Measurements from ENCODE around the gene MYO9A.
"Not testable (repeated sequence)": the region's sequence is repeated elsewhere in the genome, so short reads cannot be mapped to it uniquely, and the experiment has no call there.

Gene MYO9A

DNA sequence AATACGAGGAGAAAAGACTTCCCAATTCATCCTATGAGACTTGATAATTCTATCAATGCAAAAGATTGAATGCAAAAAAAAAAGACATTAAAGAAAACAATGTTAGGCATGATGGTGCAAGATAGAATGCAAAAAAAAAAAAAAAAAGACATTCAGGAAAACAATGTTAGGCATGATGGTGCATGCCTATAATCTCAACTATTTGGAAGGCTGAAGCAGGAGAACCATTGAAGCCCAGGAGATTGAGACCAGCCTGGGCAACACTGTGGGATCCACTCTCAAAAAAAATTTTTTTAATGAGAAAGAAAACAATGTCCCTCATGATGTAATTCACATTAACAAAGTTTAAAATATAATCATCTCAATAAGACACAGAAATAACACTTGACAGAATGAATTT lies 75.9 kb downstream of the MYO9A start:
- Histone ChIP-seq H3K4me3 (ENCODE audit: low read depth, low read length) (no peak overlapping the region), H3K36me3 (ENCODE audit: insufficient read depth, low read length) (peaks cover 9% of the 10 kb centered on the region; the same call in 1 of the 2 replicates), H3K79me2 (ENCODE audit: control insufficient read depth, insufficient read depth, low read length, unreplicated experiment) (peaks cover 5% of the 10 kb centered on the region), H3K27me3 (ENCODE audit: insufficient read depth, low read length) (no peaks in the 10 kb centered on the region), H3K4me1 (ENCODE audit: control insufficient read depth, insufficient read depth, low read length, unreplicated experiment) (peaks cover 3% of the 10 kb centered on the region), H3K27ac (ENCODE audit: low read depth, low read length) (no peak overlapping the region), H2AFZ (ENCODE audit: low read length, unreplicated experiment) (no peak overlapping the region)

DNA sequence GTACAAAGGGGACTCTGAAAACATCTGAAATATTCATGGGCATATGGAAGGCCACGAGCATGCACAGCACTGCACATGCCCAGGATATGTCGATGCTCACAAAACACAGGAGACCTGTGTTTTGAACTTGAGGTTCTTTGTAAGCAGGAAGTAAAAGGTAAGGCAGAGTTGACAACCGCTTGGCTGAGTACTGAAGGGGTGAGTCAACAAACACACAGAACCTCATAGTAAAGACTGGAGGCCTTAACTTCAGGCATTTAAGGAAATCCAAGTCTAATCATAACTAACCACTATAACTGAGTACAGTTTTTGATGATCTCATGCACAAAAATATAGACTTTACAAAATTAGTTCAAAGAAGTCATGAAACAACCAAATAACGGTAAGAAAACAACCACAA lies 80.6 kb downstream of the MYO9A start:
- no peak overlapping the region for H3K4me3 ChIP-seq (ENCODE audit: low read depth, low read length)
- no peak overlapping the region for H3K27ac ChIP-seq (ENCODE audit: low read depth, low read length)
- 0 out of 2 replicates have a peak, but pooled peaks cover 3% of the 10 kb centered on the region for H3K36me3 ChIP-seq (ENCODE audit: insufficient read depth, low read length)
- peaks cover 5% of the 10 kb centered on the region for H3K79me2 ChIP-seq (ENCODE audit: control insufficient read depth, insufficient read depth, low read length, unreplicated experiment)
- no peaks in the 10 kb centered on the region for H3K27me3 ChIP-seq (ENCODE audit: insufficient read depth, low read length)
- no peak overlapping the region for H2AFZ ChIP-seq (ENCODE audit: low read length, unreplicated experiment)
- H3K4me1 ChIP-seq (ENCODE audit: control insufficient read depth, insufficient read depth, low read length, unreplicated experiment): peaks cover 9% of the 10 kb centered on the region

DNA sequence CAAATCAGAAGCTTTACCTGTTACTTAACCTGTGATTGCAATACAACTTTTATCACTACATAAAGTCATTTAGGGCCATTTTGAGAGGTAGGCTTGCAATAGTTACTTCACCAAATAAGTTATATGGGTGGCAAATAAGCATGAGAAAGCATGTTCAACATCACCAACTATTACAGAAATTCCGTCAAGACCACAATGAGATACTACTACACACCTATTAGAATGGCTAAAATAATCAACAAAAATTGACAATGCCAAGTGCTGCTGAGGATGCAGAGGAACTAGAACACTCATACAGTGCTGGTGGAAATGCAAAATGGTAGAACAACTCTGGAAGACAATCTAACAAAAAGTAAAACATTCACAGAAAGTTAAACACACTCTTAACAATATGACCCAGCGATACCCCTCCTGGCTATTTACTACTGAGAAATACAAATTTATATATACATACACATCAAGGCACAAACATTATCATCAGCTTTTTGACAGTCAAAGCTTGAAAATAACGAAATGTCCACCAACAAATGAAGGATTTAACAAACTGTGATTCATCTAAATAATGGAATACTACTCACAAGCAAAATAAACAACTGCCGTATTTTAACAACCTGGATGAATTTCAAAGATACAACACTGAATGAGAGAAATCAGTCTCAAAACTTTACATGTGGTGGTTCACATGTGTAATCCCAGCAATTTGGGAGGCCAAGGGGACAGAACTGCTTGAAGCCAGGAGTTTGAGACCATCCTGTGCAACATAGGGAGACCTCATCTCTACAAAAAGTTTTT lies 82.9 kb downstream of the MYO9A start:
- Histone ChIP-seq H2AFZ (ENCODE audit: low read length, unreplicated experiment) (no peak overlapping the region), H3K27me3 (ENCODE audit: insufficient read depth, low read length) (no peaks in the 10 kb centered on the region), H3K36me3 (ENCODE audit: insufficient read depth, low read length) (peaks cover 3% of the 10 kb centered on the region; the same call in 1 of the 2 replicates), H3K4me3 (ENCODE audit: low read depth, low read length) (no peak overlapping the region), H3K27ac (ENCODE audit: low read depth, low read length) (no peak overlapping the region), H3K4me1 (ENCODE audit: control insufficient read depth, insufficient read depth, low read length, unreplicated experiment) (peaks cover 9% of the 10 kb centered on the region), H3K79me2 (ENCODE audit: control insufficient read depth, insufficient read depth, low read length, unreplicated experiment) (peaks cover 3% of the 10 kb centered on the region)

DNA sequence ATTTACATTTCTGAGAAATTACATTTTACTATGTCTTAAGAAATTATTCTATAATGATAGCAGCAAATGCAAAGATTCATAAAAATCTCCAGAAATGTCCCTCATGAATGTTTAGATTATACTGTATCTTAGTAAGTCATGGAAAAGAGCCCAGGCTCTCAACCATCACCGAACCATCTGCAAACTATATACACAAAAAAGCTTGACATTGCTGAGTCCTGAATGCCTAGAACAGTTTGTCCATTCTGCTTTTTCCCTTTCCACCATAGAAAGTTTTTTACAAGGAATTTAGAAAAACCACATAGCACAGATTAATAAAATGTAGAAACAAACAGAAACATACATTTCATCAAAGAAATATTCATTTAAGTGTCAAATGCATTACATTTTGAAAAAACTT lies 83.6 kb downstream of the MYO9A start:
- H3K36me3 ChIP-seq (ENCODE audit: insufficient read depth, low read length): peaks cover 3% of the 10 kb centered on the region; the same call in 1 of the 2 replicates
- peaks cover 9% of the 10 kb centered on the region for H3K4me1 ChIP-seq (ENCODE audit: control insufficient read depth, insufficient read depth, low read length, unreplicated experiment)
- no peak overlapping the region for H3K27ac ChIP-seq (ENCODE audit: low read depth, low read length)
- H3K79me2 ChIP-seq (ENCODE audit: control insufficient read depth, insufficient read depth, low read length, unreplicated experiment): peaks cover 3% of the 10 kb centered on the region
- H3K27me3 ChIP-seq (ENCODE audit: insufficient read depth, low read length): no peaks in the 10 kb centered on the region
- H2AFZ ChIP-seq (ENCODE audit: low read length, unreplicated experiment): no peak overlapping the region
- no peak overlapping the region for H3K4me3 ChIP-seq (ENCODE audit: low read depth, low read length)

DNA sequence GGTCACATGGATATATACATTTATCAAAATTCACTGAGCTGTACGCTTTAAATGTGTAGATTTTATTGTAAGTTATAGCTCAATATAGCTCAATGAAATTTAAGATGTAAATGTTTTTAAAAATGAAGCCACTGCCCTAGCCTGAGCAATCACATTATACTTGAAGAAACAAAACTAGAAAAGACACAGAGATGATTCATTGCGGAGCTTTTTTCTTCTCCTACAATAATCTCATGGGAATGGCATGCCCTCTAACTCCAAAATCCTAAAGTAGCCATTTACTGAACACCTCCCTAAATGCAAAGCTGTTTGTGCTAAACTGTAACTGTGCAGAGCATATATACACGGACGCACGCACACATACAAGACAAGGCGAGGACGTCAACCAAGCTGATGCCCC lies 84.2 kb downstream of the MYO9A start:
- H2AFZ ChIP-seq (ENCODE audit: low read length, unreplicated experiment): no peak overlapping the region
- H3K79me2 ChIP-seq (ENCODE audit: control insufficient read depth, insufficient read depth, low read length, unreplicated experiment): peaks cover 3% of the 10 kb centered on the region
- peaks cover 9% of the 10 kb centered on the region for H3K4me1 ChIP-seq (ENCODE audit: control insufficient read depth, insufficient read depth, low read length, unreplicated experiment)
- peaks cover 3% of the 10 kb centered on the region; the same call in 1 of the 2 replicates for H3K36me3 ChIP-seq (ENCODE audit: insufficient read depth, low read length)
- no peak overlapping the region for H3K4me3 ChIP-seq (ENCODE audit: low read depth, low read length)
- no peak overlapping the region for H3K27ac ChIP-seq (ENCODE audit: low read depth, low read length)
- H3K27me3 ChIP-seq (ENCODE audit: insufficient read depth, low read length): no peaks in the 10 kb centered on the region

DNA sequence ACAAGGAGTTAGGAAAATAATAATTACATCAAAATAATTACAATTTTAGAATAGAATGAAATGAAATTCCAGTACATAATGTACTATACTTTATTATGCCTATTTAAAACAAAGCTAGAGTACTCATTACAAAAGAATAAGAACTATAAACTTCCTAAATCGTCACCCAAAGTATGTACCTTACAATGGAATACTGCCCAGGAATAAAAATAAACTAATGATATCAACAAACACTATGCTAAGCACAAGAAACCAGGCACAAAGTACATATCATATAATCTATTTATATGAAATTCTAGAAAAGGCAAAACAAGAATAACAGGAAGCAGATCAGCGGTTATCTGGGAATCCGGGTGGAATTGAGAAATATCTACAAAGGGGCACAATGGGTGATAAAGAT lies 84.7 kb downstream of the MYO9A start:
- no peak overlapping the region for H3K4me3 ChIP-seq (ENCODE audit: low read depth, low read length)
- H3K79me2 ChIP-seq (ENCODE audit: control insufficient read depth, insufficient read depth, low read length, unreplicated experiment): no peaks in the 10 kb centered on the region
- H2AFZ ChIP-seq (ENCODE audit: low read length, unreplicated experiment): no peak overlapping the region
- H3K36me3 ChIP-seq (ENCODE audit: insufficient read depth, low read length): peaks cover 3% of the 10 kb centered on the region; the same call in 1 of the 2 replicates
- no peaks in the 10 kb centered on the region for H3K27me3 ChIP-seq (ENCODE audit: insufficient read depth, low read length)
- no peak overlapping the region for H3K27ac ChIP-seq (ENCODE audit: low read depth, low read length)
- H3K4me1 ChIP-seq (ENCODE audit: control insufficient read depth, insufficient read depth, low read length, unreplicated experiment): peaks cover 9% of the 10 kb centered on the region

DNA sequence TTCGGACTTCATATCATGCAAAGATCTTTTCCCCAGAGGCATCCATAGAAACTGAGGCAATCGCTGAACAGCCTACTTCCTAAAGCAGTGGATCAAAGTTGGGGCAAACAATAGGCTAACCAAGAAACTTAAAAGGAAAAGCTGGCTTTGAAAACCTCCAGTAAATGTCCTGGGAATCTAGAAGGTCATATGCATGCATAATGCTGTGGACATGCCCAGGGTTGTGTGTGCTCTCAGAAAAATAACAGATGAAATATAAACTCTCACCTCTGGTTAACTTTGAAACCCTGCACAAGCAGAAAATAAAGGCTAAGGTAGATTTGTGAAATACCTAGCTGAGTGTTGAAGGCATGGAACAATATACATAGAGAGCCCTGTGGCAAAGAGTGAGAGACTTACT lies 96.3 kb downstream of the MYO9A start:
- no peak overlapping the region for H3K27ac ChIP-seq (ENCODE audit: low read depth, low read length)
- H3K4me1 ChIP-seq (ENCODE audit: control insufficient read depth, insufficient read depth, low read length, unreplicated experiment): no peaks in the 10 kb centered on the region
- no peaks in the 10 kb centered on the region for H3K79me2 ChIP-seq (ENCODE audit: control insufficient read depth, insufficient read depth, low read length, unreplicated experiment)
- no peaks in the 10 kb centered on the region for H3K27me3 ChIP-seq (ENCODE audit: insufficient read depth, low read length)
- H2AFZ ChIP-seq (ENCODE audit: low read length, unreplicated experiment): no peak overlapping the region
- peaks cover 5% of the 10 kb centered on the region; the same call in 1 of the 2 replicates for H3K36me3 ChIP-seq (ENCODE audit: insufficient read depth, low read length)
- no peak overlapping the region for H3K4me3 ChIP-seq (ENCODE audit: low read depth, low read length)

DNA sequence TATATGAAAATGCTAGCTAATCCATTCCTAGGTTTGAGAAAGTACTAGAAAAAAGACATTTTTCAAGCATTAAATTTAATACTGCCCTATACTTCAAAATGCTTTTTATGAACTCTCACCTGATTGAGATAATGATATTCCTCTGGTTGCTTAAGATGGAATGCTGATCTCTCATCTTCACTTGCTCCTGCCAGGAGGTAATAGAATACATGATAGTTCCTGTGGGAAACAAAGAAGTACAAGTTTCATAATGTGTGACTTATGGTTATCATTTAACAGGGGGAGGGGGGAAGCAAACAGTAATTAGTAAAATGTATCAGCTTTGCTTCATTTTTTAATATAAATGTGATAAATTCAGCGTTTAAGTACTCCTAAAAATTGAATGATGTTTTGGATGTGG lies 97.2 kb downstream of the MYO9A start:
- Histone ChIP-seq H3K27me3 (ENCODE audit: insufficient read depth, low read length) (no peaks in the 10 kb centered on the region), H3K4me1 (ENCODE audit: control insufficient read depth, insufficient read depth, low read length, unreplicated experiment) (no peaks in the 10 kb centered on the region), H2AFZ (ENCODE audit: low read length, unreplicated experiment) (no peak overlapping the region), H3K4me3 (ENCODE audit: low read depth, low read length) (no peak overlapping the region), H3K36me3 (ENCODE audit: insufficient read depth, low read length) (peaks cover 5% of the 10 kb centered on the region; the same call in 1 of the 2 replicates), H3K79me2 (ENCODE audit: control insufficient read depth, insufficient read depth, low read length, unreplicated experiment) (no peaks in the 10 kb centered on the region), H3K27ac (ENCODE audit: low read depth, low read length) (no peak overlapping the region)

DNA sequence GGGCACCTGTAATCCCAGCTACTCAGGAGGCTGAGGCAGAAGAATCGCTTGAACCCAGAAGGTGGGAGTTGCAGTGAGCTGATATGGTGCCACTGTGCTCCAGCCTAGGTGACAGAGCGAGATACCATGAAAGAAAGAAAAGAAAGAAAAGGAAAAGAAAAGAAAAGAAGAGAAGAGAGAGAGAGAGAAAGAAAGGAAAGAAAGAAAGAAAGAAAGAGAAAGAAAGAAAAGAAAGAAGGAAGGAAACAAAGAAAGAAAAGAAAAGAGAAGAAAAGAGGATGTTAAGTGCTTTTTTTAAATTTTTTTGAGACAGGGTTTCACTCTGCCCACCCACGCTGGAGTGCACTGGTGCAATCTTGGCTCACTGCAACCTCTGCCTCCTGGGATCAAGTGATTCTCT lies 103.4 kb downstream of the MYO9A start:
- H3K4me1 ChIP-seq (ENCODE audit: control insufficient read depth, insufficient read depth, low read length, unreplicated experiment); H3K27me3 ChIP-seq (ENCODE audit: insufficient read depth, low read length); H3K79me2 ChIP-seq (ENCODE audit: control insufficient read depth, insufficient read depth, low read length, unreplicated experiment); H3K36me3 ChIP-seq (ENCODE audit: insufficient read depth, low read length); H3K27ac ChIP-seq (ENCODE audit: low read depth, low read length); H3K4me3 ChIP-seq (ENCODE audit: low read depth, low read length); H2AFZ ChIP-seq (ENCODE audit: low read length, unreplicated experiment): not testable (repeated sequence)

DNA sequence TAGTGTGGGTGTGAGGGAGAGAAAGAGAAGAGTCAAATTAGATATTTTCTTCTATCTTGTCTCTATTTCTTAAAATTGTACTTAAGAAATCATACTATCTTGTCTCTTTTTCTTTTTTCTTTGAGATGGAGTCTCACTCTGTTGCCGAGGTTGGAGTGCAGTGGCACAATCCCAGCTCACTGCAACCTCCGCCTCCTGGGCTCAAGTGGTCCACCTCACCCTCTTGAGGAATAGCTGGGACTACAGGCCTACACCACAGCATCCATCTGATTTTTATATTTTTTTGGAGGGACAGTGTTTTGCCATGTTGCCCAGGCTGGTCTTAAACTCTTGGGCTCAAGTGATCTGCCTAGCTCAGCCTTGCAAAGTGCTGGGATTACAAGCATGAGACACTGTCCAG lies 104.2 kb downstream of the MYO9A start:
- no peak overlapping the region for H3K4me3 ChIP-seq (ENCODE audit: low read depth, low read length)
- H3K4me1 ChIP-seq (ENCODE audit: control insufficient read depth, insufficient read depth, low read length, unreplicated experiment): peaks cover 4% of the 10 kb centered on the region
- no peaks in the 10 kb centered on the region for H3K36me3 ChIP-seq (ENCODE audit: insufficient read depth, low read length)
- H3K27ac ChIP-seq (ENCODE audit: low read depth, low read length): no peak overlapping the region
- no peaks in the 10 kb centered on the region for H3K79me2 ChIP-seq (ENCODE audit: control insufficient read depth, insufficient read depth, low read length, unreplicated experiment)
- H3K27me3 ChIP-seq (ENCODE audit: insufficient read depth, low read length): no peaks in the 10 kb centered on the region
- H2AFZ ChIP-seq (ENCODE audit: low read length, unreplicated experiment): no peak overlapping the region

DNA sequence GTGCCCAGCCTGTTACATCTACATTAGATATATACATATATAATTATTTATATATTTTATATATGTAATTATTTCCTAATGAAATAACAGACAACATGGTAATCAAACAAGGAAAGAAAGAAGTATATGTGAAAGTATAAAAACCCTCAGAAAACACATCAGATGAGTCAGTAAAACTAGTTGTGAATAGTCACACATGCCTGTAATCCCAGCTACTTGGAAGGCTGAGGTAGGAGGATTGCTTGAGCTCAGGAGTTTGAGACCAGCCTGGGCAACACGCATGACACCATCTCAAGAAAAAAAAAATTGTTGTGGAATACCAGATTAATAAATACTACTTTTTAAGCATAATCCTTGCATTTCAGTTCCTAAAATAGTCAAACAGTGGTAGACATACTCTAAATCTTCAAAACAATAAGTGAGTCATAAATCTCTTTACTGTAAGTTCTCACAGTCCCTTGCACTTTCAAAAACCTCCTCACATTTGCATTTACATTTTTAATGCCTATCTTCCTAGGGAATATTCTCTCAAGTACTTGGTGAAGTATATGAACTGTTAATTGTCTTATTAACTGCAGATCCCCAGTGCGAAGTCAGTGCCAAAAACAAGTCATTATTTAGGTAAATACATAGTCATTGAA lies 106.5 kb downstream of the MYO9A start:
- Histone ChIP-seq H3K79me2 (ENCODE audit: control insufficient read depth, insufficient read depth, low read length, unreplicated experiment) (no peaks in the 10 kb centered on the region), H3K27ac (ENCODE audit: low read depth, low read length) (no peak overlapping the region), H3K4me3 (ENCODE audit: low read depth, low read length) (no peak overlapping the region), H3K4me1 (ENCODE audit: control insufficient read depth, insufficient read depth, low read length, unreplicated experiment) (peaks cover 4% of the 10 kb centered on the region), H3K36me3 (ENCODE audit: insufficient read depth, low read length) (no peaks in the 10 kb centered on the region), H3K27me3 (ENCODE audit: insufficient read depth, low read length) (no peaks in the 10 kb centered on the region), H2AFZ (ENCODE audit: low read length, unreplicated experiment) (no peak overlapping the region)
